ENCODE measurements around the gene UBL4B. TPM values are rescaled to one million over a fixed set of nuclear protein-coding genes. Genes with fewer than 3 reads are reported as not detected.

The UBL4B gene
- total and polyA plus RNA-seq, 2 experiments from 2014 or later = not detected

- TF ChIP-seq CTCF (conservative IDR thresholded peaks at IDR 0.05; ENCODE audit: low read depth in 2 of 2) (no peak), ZNF331 (CRISPR knock-in tag; IDR thresholded peaks at IDR 0.05; ENCODE audit: low read depth) (no peak)
Measured at GRCh38 chr1:110161849-110162248, 49.6 kb downstream of the UBL4B start (continued).

Other genes starting within 250 kb of the UBL4B start
- gene CSF1, start 201.6 kb upstream of the UBL4B start, total RNA-seq (2014; rRNA removed; shearing (Covaris generic)) = 3.5 and 6.3 TPM in 2 replicates
- gene CSF1, start 201.6 kb upstream of the UBL4B start, polyA plus RNA-seq (2016; fragmentation: Nextera tagmentation; extraction: Ambion mirVana) = 1.1 and 1.4 TPM in 2 replicates
- 60.4 and 63.3 TPM in 2 replicates for gene AHCYL1, start 127.7 kb upstream of the UBL4B start, total RNA-seq (2014; rRNA removed; shearing (Covaris generic))
- gene AHCYL1, start 127.7 kb upstream of the UBL4B start, polyA plus RNA-seq (2016; fragmentation: Nextera tagmentation; extraction: Ambion mirVana) = 65.3 and 70.0 TPM in 2 replicates
- 50.6 and 63.1 TPM in 2 replicates for gene STRIP1, start 77.8 kb upstream of the UBL4B start, total RNA-seq (2014; rRNA removed; shearing (Covaris generic))
- gene STRIP1, start 77.8 kb upstream of the UBL4B start, polyA plus RNA-seq (2016; fragmentation: Nextera tagmentation; extraction: Ambion mirVana) = 13.5 and 17.2 TPM in 2 replicates
- gene ALX3, start 41.8 kb upstream of the UBL4B start, total RNA-seq (2014; rRNA removed; shearing (Covaris generic)) = not detected in 2 replicates
- 0.17 TPM in 1 of 2 replicates, not detected in the other for gene ALX3, start 41.8 kb upstream of the UBL4B start, polyA plus RNA-seq (2016; fragmentation: Nextera tagmentation; extraction: Ambion mirVana)
- 0.17 and 0.27 TPM in 2 replicates for gene SLC6A17, start 38.1 kb downstream of the UBL4B start, total RNA-seq (2014; rRNA removed; shearing (Covaris generic))
- gene SLC6A17, start 38.1 kb downstream of the UBL4B start, polyA plus RNA-seq (2016; fragmentation: Nextera tagmentation; extraction: Ambion mirVana) = 0.03 and 0.16 TPM in 2 replicates
- 10.5 and 10.7 TPM in 2 replicates for gene KCNC4, start 97.9 kb downstream of the UBL4B start, total RNA-seq (2014; rRNA removed; shearing (Covaris generic))
- 3.4 and 3.5 TPM in 2 replicates for gene KCNC4, start 97.9 kb downstream of the UBL4B start, polyA plus RNA-seq (2016; fragmentation: Nextera tagmentation; extraction: Ambion mirVana)
- gene RBM15, start 226.9 kb downstream of the UBL4B start, total RNA-seq (2014; rRNA removed; shearing (Covaris generic)) = 68.3 and 84.0 TPM in 2 replicates
- 20.6 and 20.8 TPM in 2 replicates for gene RBM15, start 226.9 kb downstream of the UBL4B start, polyA plus RNA-seq (2016; fragmentation: Nextera tagmentation; extraction: Ambion mirVana)